Endothelial cell of umbilical vein (primary cell): ENCODE data around the gene VWA1. TPM values are rescaled to one million over a fixed set of nuclear protein-coding genes. Genes with fewer than 3 reads are reported as not detected.
"Not testable (repeated sequence)": the region's sequence is repeated elsewhere in the genome, so short reads cannot be mapped to it uniquely, and the experiment has no call there.

Experiments
- BruUV-seq: library from RNA; stranded (reverse); fragments of 400-500 nt; replicated peaks from 2 replicates; lab custom pipeline; 2021; lab: Mats Ljungman, UMichigan
- CTCF ChIA-PET: fragments of 300-600, 350-600 bp; sonication (Branson Sonifier 250); formaldehyde crosslinking; loops from one replicate; lab custom pipeline; 2021; ENCODE audit warnings: antibody characterized with exemption, inconsistent platforms; lab: Charles Lee
- POLR2A ChIA-PET: fragments of 300-600, 350-600 bp; sonication (Branson Sonifier 250); formaldehyde crosslinking; loops from one replicate; lab custom pipeline; 2021; ENCODE audit warnings: antibody characterized with exemption, inconsistent platforms; lab: Charles Lee
- DNase-seq: peaks from one replicate; pipeline ENCODE4 v3.0.0-alpha.2; 2011; ENCODE audit warnings: low read depth, low spot score
- FAIRE-seq: peaks from 2 replicates; lab custom pipeline; 2011; peaks lifted over from hg19 to GRCh38; lab: Jason Lieb, UNC
- H2AFZ ChIP-seq: 2 replicates; pipeline ENCODE4 v1.6.0; 2012; ENCODE audit warnings: low read depth, low read length, control low read depth, inconsistent platforms
- H3K27ac ChIP-seq: 2 replicates; pipeline ENCODE4 v1.5.1; 2011; ENCODE audit warnings: low read depth, mild to moderate bottlenecking, control low read depth, low read length, moderate library complexity; ENCODE audit not compliant: insufficient read depth
- H3K27me3 ChIP-seq, 2 experiments: 2 replicates each; pipeline versions ENCODE4 v1.6.0 to v1.6.1; 2011; ENCODE audit warnings: low read length in 2 of 2, mixed read lengths in 1 of 2; ENCODE audit not compliant: control insufficient read depth in 2 of 2, insufficient read depth in 2 of 2
- H3K36me3 ChIP-seq, 2 experiments: 2 replicates in 1 of 2; 3 replicates in 1 of 2; pipeline ENCODE4 v1.5.1; 2011; ENCODE audit warnings: low read length in 2 of 2, mild to moderate bottlenecking in 1 of 2, moderate library complexity in 1 of 2; ENCODE audit not compliant: control insufficient read depth in 2 of 2, insufficient read depth in 2 of 2; ENCODE audit errors: extremely low read depth in 1 of 2
- H3K4me1 ChIP-seq: 3 replicates; pipeline ENCODE4 v1.5.1; 2011; ENCODE audit warnings: mild to moderate bottlenecking, low read length; ENCODE audit not compliant: control insufficient read depth, insufficient read depth; ENCODE audit errors: extremely low read depth
- H3K4me2 ChIP-seq: 2 replicates; pipeline ENCODE4 v1.6.1; 2011; ENCODE audit warnings: low read length, control low read depth, mixed read lengths; ENCODE audit not compliant: insufficient read depth
- H3K4me3 ChIP-seq, 3 experiments: fragments of 200-600 bp in 1 of 3; sonication (generic), shearing (Covaris generic) in 1 of 3; replicated peaks in 1 of 3; 2 replicates each; pipeline ENCODE4 v1.5.1; 2011 to 2016; ENCODE audit warnings: control low read depth in 3 of 3, low read length in 3 of 3, mild to moderate bottlenecking in 2 of 3, inconsistent platforms in 1 of 3, low read depth in 1 of 3, moderate library complexity in 1 of 3; ENCODE audit not compliant: insufficient read depth in 1 of 3
- H3K79me2 ChIP-seq: 2 replicates; pipeline ENCODE4 v1.6.0; 2012; ENCODE audit warnings: low read length, inconsistent platforms; ENCODE audit not compliant: control insufficient read depth, insufficient read depth
- H3K9ac ChIP-seq: replicated peaks from 2 replicates; pipeline ENCODE3; 2011; ENCODE audit warnings: low read length, control low read depth; ENCODE audit not compliant: insufficient read depth; ENCODE audit errors: extremely low read depth
- H3K9me1 ChIP-seq: replicated peaks from 3 replicates; pipeline ENCODE4 v1.6.0; 2011; ENCODE audit warnings: mild to moderate bottlenecking, low read length; ENCODE audit not compliant: control insufficient read depth, insufficient read depth; ENCODE audit errors: extremely low read depth
- H3K9me3 ChIP-seq: replicated peaks from 2 replicates; pipeline ENCODE4 v1.5.1; 2012; ENCODE audit warnings: low read length, inconsistent platforms; ENCODE audit not compliant: control insufficient read depth, insufficient read depth
- H4K20me1 ChIP-seq: replicated peaks from 2 replicates; pipeline ENCODE3; 2011; ENCODE audit warnings: mild to moderate bottlenecking, low read length; ENCODE audit not compliant: control insufficient read depth, insufficient read depth; ENCODE audit errors: extremely low read depth
- EZH2 ChIP-seq: IDR thresholded peaks from 2 replicates; pipeline ENCODE4 v1.6.1; 2012; ENCODE audit warnings: borderline replicate concordance, low read depth, mild to moderate bottlenecking, moderate library complexity, low read length, inconsistent platforms; ENCODE audit not compliant: severe bottlenecking
- FOS ChIP-seq: IDR thresholded peaks from 2 replicates; pipeline ENCODE4 v1.6.1; 2011; ENCODE audit warnings: mild to moderate bottlenecking, low read length, moderate library complexity, borderline replicate concordance; ENCODE audit not compliant: insufficient read depth
- GATA2 ChIP-seq: IDR thresholded peaks from 2 replicates; pipeline ENCODE4 v1.7.0; 2011; ENCODE audit warnings: low read depth, mild to moderate bottlenecking, moderate library complexity, mixed read lengths, low read length; ENCODE audit not compliant: insufficient read length, insufficient read depth
- JUN ChIP-seq: IDR thresholded peaks from 2 replicates; pipeline ENCODE4 v1.6.1; 2011; ENCODE audit warnings: borderline replicate concordance, low read depth; ENCODE audit not compliant: insufficient read length, insufficient read depth
- MYC ChIP-seq: IDR thresholded peaks from one replicate; pipeline ENCODE4 v1.6.1; 2011; ENCODE audit warnings: mild to moderate bottlenecking, low read depth, low read length
- POLR2A ChIP-seq: IDR thresholded peaks from 2 replicates; pipeline ENCODE4 v1.6.1; 2012; ENCODE audit warnings: low read depth, mild to moderate bottlenecking, control low read depth, low read length
- POLR2AphosphoS5 ChIP-seq: IDR thresholded peaks from 2 replicates; pipeline ENCODE4 v1.6.1; 2012; ENCODE audit warnings: low read depth, mild to moderate bottlenecking, control low read depth, low read length, moderate library complexity; ENCODE audit not compliant: insufficient read depth
- dilution Hi-C: fragments of 300-500 bp; cut with MboI; formaldehyde crosslinking; loops from one replicate; pipeline ENCODE4 v1.15.0; 2019; ENCODE audit warnings: low sequenced_read_pairs; ENCODE audit not compliant: extremely low pct_ligation_motif_present
- intact Hi-C: fragments of 100-400 bp; cut with micrococcal nuclease; formaldehyde crosslinking; loops from one replicate; pipeline ENCODE4 v1.10.0; 2022
- polyA plus RNA-seq, 4 experiments: library from polyadenylated mRNA; depleted of rRNA in 3 of 4; stranded (reverse) in 3 of 4; unstranded in 1 of 4; fragments of >200 nt; gene quantifications; 2 replicates each; pipeline versions ENCODE4 v1.2.1 to v1.2.3, GENCODE V29; 2011 to 2012; ENCODE audit warnings: missing spikeins in 1 of 4
- total RNA-seq: library from RNA; stranded (reverse); gene quantifications from 2 replicates; pipeline ENCODE4 v1.2.3, GENCODE V29; 2021
- TF ChIP-seq, protein P1 (sequence below), 2 donors: IDR thresholded peaks; 1 replicate in 1 of 2; 2 replicates in 1 of 2; pipeline ENCODE4 v1.5.1; 2011; ENCODE audit warnings: low read length in 2 of 2, mild to moderate bottlenecking in 2 of 2, moderate library complexity in 2 of 2, control low read depth in 1 of 2, inconsistent platforms in 1 of 2, low read depth in 1 of 2; ENCODE audit not compliant: insufficient read depth in 1 of 2; ENCODE audit errors: extremely low read depth in 1 of 2
- TF ChIP-seq, protein P2 (sequence below): IDR thresholded peaks from 2 replicates; pipeline ENCODE4 v1.6.1; 2011; ENCODE audit not compliant: insufficient read depth, insufficient read length

VWA1 gene
- total and polyA plus RNA-seq, 2 donors (not counting 3 experiments of a cell fraction or from before 2014, with no cell fraction given), result 2.0 to 6.1 TPM

DNA sequence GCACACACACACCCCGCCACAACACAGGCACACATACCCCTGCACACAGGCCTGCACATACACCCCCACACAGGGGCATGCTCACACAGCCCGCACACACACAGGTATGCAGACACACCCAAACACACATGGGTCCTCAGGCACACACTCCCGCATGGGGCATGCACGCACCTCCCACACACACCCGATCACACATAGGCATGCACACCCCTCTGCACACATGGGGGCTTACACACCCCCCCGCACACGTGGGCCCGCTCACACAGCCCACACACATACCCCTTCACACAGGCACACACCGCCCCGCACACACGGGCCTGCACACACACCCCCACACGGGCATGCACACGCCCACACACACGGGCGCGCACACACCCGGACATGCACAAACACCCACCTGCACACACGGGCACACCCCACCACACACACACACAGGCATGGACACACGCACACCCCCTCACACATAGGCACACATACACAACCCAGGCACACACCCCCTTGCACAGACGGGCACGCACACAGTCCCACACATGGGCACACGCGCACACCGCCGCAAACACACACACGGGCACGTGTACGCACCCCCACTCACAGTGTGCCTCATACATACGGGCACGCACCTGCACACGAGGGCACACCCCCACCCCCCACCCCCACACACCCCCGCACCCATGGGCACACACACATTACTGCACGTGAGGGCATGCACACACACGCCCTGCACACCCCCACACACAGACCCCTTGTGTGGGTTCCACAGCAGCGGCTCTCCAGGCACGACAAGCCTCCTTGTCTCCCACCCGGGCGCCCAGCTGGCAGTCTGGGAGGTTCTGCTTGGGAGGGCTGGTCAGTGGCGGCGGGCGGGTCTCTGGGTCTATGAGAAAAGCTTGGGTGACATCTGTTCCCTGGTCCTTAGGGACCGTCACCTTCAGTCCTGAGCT is 44.3 kb downstream of the VWA1 start:
- Histone ChIP-seq H3K9ac (no peak overlapping the region), H3K9me3 (no peaks in the 10 kb centered on the region), H3K4me1 (no peaks in the 10 kb centered on the region), H3K9me1 (no peaks in the 10 kb centered on the region), H3K4me2 (no peak overlapping the region), H3K27me3 (no peaks in the 10 kb centered on the region), H3K79me2 (peaks cover 14% of the 10 kb centered on the region), H3K27ac (no peak overlapping the region), H3K4me3 (no peak overlapping the region), H3K36me3 (peaks cover 4 to 22% of the 10 kb centered on the region in 2 experiments), H2AFZ (no peak overlapping the region), H4K20me1 (no peaks in the 10 kb centered on the region)
- intact Hi-C loops, result no loop called here
- DNase-seq (no peak), FAIRE-seq (no peak)
- ChIA-PET POLR2A (no interaction called here), CTCF (no interaction called here)
- no TSS peak for BruUV-seq
- no peak for TF ChIP-seq FOS
- TF ChIP-seq MYC, result no peak
- no peak for TF ChIP-seq POLR2AphosphoS5
- TF ChIP-seq POLR2A, result no peak
- TF ChIP-seq, protein P1, sequence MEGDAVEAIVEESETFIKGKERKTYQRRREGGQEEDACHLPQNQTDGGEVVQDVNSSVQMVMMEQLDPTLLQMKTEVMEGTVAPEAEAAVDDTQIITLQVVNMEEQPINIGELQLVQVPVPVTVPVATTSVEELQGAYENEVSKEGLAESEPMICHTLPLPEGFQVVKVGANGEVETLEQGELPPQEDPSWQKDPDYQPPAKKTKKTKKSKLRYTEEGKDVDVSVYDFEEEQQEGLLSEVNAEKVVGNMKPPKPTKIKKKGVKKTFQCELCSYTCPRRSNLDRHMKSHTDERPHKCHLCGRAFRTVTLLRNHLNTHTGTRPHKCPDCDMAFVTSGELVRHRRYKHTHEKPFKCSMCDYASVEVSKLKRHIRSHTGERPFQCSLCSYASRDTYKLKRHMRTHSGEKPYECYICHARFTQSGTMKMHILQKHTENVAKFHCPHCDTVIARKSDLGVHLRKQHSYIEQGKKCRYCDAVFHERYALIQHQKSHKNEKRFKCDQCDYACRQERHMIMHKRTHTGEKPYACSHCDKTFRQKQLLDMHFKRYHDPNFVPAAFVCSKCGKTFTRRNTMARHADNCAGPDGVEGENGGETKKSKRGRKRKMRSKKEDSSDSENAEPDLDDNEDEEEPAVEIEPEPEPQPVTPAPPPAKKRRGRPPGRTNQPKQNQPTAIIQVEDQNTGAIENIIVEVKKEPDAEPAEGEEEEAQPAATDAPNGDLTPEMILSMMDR (IDR thresholded peaks at IDR 0.05; ENCODE audit: extremely low read depth in 1 of 2, insufficient read depth in 1 of 2, low read depth in 1 of 2, low read length in 2 of 2), result no peak
- no peak for TF ChIP-seq EZH2
- TF ChIP-seq JUN, result no peak
- no peak for TF ChIP-seq GATA2
- TF ChIP-seq, protein P2, sequence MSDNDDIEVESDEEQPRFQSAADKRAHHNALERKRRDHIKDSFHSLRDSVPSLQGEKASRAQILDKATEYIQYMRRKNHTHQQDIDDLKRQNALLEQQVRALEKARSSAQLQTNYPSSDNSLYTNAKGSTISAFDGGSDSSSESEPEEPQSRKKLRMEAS, result no peak
- dilution Hi-C loops, result no loop called here

DNA sequence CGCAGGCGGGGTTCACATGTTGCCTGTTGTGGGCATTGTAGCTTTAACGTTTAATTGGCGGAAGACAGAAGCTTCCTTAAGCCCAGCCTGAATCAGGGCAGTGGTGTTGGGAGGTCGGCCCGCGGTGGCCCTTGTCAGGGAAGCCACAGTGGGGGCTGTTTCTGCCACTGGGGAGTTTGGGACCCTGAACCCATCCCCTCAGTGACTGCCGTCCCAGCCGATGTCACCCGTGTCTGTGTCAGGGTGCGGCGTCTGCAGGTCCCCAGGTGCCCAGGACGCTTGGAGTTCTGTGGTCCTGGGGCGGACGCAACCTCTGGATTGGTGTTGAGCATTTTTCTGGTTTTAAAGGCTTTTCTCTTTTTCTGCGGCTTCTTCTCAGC is 45.0 kb downstream of the VWA1 start:
- H3K9me3 ChIP-seq, H3K4me3 ChIP-seq, H3K27ac ChIP-seq, dilution Hi-C loops, POLR2A ChIA-PET, H3K4me1 ChIP-seq, H4K20me1 ChIP-seq, H3K4me2 ChIP-seq, H2AFZ ChIP-seq, DNase-seq, H3K27me3 ChIP-seq, CTCF ChIA-PET, FAIRE-seq, H3K9me1 ChIP-seq, BruUV-seq, intact Hi-C loops, H3K9ac ChIP-seq: not testable (repeated sequence)
- H3K36me3 ChIP-seq, result peaks cover 4 to 22% of the 10 kb centered on the region in 2 experiments
- peaks cover 10% of the 10 kb centered on the region for H3K79me2 ChIP-seq
